ENCODE results near the gene C8G.

Gene C8G

DNA sequence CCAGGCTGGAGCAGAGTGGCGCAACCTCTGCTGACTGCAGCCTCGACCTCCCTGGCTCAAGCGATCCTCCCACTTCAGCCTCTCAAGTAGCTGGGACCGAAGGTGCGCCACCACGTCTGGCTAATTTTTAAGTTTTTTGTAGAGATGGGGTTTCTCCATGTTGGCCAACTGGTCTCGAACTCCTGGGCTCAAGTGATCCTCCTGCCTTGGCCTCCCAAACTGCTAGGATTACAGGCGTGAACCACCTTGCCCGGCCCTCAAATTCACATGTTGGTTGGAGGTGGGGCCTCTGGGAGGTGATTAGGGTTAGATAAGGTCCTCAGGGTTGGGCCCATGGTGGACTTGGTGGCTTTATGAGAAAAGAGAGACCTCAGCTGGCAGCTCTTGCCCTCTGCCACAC is 17.1 kb downstream of the C8G start:
- Histone ChIP-seq H3K9me3 (ENCODE audit: low read depth, low read length) (no peaks in the 10 kb centered on the region), H3K4me3 (no peak overlapping the region), H3K36me3 (ENCODE audit: insufficient read depth, low read length) (no peaks in the 10 kb centered on the region), H3K27ac (no peak overlapping the region), H3K9ac (ENCODE audit: insufficient read length) (no peak overlapping the region)
- TF ChIP-seq FOXP2 (optimal IDR thresholded peaks at IDR 0.05; ENCODE audit: control extremely low read depth, extremely low read length, insufficient read depth), result no peak
- no peak for TF ChIP-seq POLR2AphosphoS5 (IDR thresholded peaks at IDR 0.05; ENCODE audit: borderline replicate concordance, low read depth, low read length)
- no peak for TF ChIP-seq EZH2 (IDR thresholded peaks at IDR 0.05)
- DNase-seq (ENCODE audit: low read depth, low spot score), result no peak

DNA sequence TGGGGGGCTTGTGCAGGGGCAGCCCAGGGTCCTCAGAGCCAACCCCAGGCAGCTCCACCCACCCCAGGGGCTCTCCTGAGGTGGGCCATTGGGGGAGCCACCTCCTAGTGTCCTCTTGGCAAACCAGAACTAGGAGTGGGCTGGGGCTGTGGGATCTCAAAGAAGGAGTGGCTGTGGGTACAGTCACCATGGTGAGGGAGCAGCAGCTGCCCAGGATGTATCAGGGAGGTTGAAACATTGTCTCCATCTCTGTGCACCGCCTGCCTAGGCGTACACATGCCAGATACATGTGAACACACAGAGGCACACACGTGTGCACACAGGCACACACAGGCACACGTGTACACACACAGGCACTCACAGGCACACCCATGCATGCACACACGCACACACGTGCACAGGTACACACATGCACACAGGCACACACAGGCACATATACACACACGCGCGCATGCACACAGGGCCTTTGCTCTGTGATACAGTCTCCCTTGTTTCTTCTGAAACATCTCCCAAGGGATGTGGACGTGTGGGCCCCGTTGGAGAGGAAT is 17.7 kb downstream of the C8G start:
- TF ChIP-seq FOXP2 (optimal IDR thresholded peaks at IDR 0.05; ENCODE audit: control extremely low read depth, extremely low read length, insufficient read depth), result no peak
- TF ChIP-seq POLR2AphosphoS5 (IDR thresholded peaks at IDR 0.05; ENCODE audit: borderline replicate concordance, low read depth, low read length), result no peak
- TF ChIP-seq EZH2 (IDR thresholded peaks at IDR 0.05), result no peak
- no peak overlapping the region for H3K4me3 ChIP-seq
- no peaks in the 10 kb centered on the region for H3K9me3 ChIP-seq (ENCODE audit: low read depth, low read length)
- no peaks in the 10 kb centered on the region for H3K36me3 ChIP-seq (ENCODE audit: insufficient read depth, low read length)
- H3K27ac ChIP-seq, result no peak overlapping the region
- DNase-seq (ENCODE audit: low read depth, low spot score), result no peak
- H3K9ac ChIP-seq (ENCODE audit: insufficient read length), result no peak overlapping the region

DNA sequence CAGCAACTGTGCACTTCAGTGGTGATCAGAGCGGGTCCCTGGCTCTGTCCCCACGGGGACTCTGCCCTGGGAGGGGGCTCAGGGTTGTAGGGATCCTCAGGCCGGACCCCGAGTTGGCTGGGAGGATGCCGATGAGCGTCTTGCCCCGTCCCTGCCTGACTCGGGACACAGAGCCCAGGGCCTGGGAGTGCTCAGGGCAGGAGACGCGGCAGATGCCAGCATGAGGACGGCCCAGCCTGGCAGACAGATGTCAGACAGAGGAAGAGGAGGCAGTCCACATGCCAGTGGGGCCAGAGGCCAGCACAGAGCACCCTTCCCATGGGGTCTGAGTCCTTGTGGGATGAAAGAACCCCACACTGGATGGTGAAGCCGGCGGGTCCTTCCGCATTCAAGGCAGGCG is 18.3 kb downstream of the C8G start:
- H3K4me3 ChIP-seq, result no peak overlapping the region
- H3K36me3 ChIP-seq (ENCODE audit: insufficient read depth, low read length), result no peaks in the 10 kb centered on the region
- H3K27ac ChIP-seq, result no peak overlapping the region
- no peaks in the 10 kb centered on the region for H3K9me3 ChIP-seq (ENCODE audit: low read depth, low read length)
- no peak for DNase-seq (ENCODE audit: low read depth, low spot score)
- no peak overlapping the region for H3K9ac ChIP-seq (ENCODE audit: insufficient read length)
- TF ChIP-seq EZH2 (IDR thresholded peaks at IDR 0.05) (no peak), POLR2AphosphoS5 (IDR thresholded peaks at IDR 0.05; ENCODE audit: borderline replicate concordance, low read depth, low read length) (no peak), FOXP2 (optimal IDR thresholded peaks at IDR 0.05; ENCODE audit: control extremely low read depth, extremely low read length, insufficient read depth) (no peak)

DNA sequence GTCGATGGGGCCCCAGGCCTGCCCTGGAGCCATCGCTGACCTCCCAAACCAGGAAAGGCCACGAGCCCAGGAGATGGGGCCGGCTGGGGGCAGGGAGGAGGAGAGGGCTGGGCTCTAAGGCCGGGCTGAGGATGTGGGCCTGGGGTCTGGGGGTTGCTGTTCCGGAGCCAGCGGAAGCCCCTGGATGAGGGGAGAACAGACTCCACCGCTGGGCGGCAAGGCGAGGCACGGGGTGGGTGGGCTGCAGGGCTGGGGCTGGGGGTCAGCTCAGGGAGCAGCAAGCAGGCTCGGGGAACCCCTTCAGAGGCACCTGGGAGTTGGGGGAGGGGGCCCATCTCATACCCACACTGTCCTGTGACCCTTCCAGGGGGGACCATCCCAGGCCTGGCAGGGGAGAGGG is 18.7 kb downstream of the C8G start:
- no peak overlapping the region for H3K4me3 ChIP-seq
- no peak overlapping the region for H3K27ac ChIP-seq
- TF ChIP-seq POLR2AphosphoS5 (IDR thresholded peaks at IDR 0.05; ENCODE audit: borderline replicate concordance, low read depth, low read length) (no peak), FOXP2 (optimal IDR thresholded peaks at IDR 0.05; ENCODE audit: control extremely low read depth, extremely low read length, insufficient read depth) (no peak), EZH2 (IDR thresholded peaks at IDR 0.05) (no peak)
- no peaks in the 10 kb centered on the region for H3K9me3 ChIP-seq (ENCODE audit: low read depth, low read length)
- DNase-seq (ENCODE audit: low read depth, low spot score), result no peak
- no peak overlapping the region for H3K9ac ChIP-seq (ENCODE audit: insufficient read length)
- no peaks in the 10 kb centered on the region for H3K36me3 ChIP-seq (ENCODE audit: insufficient read depth, low read length)

DNA sequence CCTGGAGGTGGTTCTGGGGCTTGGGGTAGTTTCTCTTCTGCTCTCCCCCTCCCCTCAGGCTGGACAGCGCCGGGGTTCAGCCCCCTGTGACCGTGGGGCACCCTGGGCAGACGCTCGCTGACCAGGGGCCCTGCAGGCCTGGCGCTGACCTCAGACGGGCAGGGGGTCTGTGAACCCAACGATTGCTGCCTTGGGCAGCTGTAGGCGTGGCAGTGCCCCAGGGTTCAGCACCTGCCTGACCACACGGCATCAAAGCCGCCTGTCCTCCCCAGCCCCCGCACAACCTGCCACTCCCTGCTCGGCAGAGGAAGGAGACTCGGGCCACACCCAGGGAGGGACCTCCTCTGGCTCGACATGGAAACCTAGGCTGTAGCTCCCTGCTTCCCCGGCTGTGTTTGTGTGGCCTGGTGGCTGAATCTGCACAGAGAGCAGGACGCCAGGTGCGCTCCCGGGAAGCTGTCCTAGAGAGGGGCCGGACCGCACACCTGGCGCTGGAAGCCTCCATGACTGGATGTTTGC is 19.2 kb downstream of the C8G start:
- no peaks in the 10 kb centered on the region for H3K9me3 ChIP-seq (ENCODE audit: low read depth, low read length)
- no peak for DNase-seq (ENCODE audit: low read depth, low spot score)
- TF ChIP-seq POLR2AphosphoS5 (IDR thresholded peaks at IDR 0.05; ENCODE audit: borderline replicate concordance, low read depth, low read length) (no peak), EZH2 (IDR thresholded peaks at IDR 0.05) (no peak), FOXP2 (optimal IDR thresholded peaks at IDR 0.05; ENCODE audit: control extremely low read depth, extremely low read length, insufficient read depth) (no peak)
- H3K36me3 ChIP-seq (ENCODE audit: insufficient read depth, low read length), result no peaks in the 10 kb centered on the region
- no peak overlapping the region for H3K9ac ChIP-seq (ENCODE audit: insufficient read length)
- H3K27ac ChIP-seq, result no peak overlapping the region
- H3K4me3 ChIP-seq, result no peak overlapping the region

DNA sequence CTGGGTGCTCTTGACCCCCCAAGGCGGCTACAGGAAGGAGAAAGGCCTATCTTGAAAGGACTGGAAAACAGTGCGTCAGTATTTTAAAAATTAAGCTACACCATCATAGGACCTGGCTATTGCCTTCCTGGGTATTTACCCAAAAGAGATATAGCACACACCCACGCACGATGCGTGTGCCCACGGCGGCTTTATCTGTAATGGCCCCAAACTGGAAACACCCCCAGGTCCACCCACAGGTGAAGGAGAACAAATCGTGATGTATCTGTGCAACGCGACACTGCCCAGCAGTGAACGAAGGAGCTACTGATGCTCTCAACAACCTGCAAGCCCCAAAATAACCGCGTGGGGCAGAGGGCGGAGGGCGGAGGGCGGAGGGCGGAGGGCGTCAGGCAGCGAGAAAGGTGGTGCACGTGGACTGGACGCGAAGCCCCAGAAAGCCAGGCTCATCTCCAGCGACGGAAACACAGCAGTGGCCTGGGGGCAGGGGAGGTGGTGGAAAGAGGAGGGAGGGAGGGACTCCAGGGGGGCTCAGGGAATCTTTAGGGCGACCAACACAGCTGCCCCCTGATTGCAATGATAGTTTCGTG is 19.9 kb downstream of the C8G start:
- Histone ChIP-seq H3K27ac (no peak overlapping the region), H3K9ac (ENCODE audit: insufficient read length) (no peak overlapping the region), H3K4me3 (no peak overlapping the region), H3K36me3 (ENCODE audit: insufficient read depth, low read length) (no peaks in the 10 kb centered on the region), H3K9me3 (ENCODE audit: low read depth, low read length) (no peaks in the 10 kb centered on the region)
- DNase-seq (ENCODE audit: low read depth, low spot score), result no peak
- TF ChIP-seq FOXP2 (optimal IDR thresholded peaks at IDR 0.05; ENCODE audit: control extremely low read depth, extremely low read length, insufficient read depth) (no peak), POLR2AphosphoS5 (IDR thresholded peaks at IDR 0.05; ENCODE audit: borderline replicate concordance, low read depth, low read length) (no peak), EZH2 (IDR thresholded peaks at IDR 0.05) (no peak)

DNA sequence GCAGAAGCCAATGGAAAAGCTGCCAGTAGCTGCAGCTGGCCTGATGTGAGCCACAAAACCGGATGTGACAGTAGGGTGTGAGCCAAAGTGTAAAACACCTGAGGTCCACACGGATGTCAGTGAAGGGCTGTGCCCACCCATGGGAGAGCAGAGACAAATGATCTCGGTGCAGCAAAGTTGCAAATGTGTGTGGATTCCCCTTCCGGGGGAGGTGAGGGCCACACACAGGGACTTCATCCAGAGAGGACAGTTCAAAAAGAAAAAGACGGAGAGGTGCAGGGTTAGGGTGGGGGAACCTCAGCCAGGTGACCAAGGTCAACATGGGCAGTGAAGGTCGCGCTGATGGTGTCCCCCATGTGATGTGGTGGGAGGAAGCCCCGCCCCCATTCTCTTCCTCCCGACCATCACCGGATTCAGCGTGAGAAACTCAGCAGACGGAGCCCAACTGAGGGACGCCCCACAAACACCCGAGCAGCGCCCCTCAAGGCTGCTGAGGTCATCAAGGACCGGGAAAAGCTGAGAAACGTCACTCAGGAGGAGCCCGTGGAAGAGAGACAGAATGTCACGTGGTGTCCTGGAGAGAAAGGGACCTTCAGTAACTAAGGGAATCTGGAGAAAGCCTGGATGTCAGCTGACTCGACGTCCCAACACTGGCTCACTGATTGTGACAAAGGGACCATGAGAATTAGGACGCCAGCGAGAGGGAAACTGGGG is 20.9 kb downstream of the C8G start:
- Histone ChIP-seq H3K9ac (ENCODE audit: insufficient read length) (no peak overlapping the region), H3K27ac (no peak overlapping the region), H3K36me3 (ENCODE audit: insufficient read depth, low read length) (no peaks in the 10 kb centered on the region), H3K4me3 (no peak overlapping the region), H3K9me3 (ENCODE audit: low read depth, low read length) (no peaks in the 10 kb centered on the region)
- TF ChIP-seq POLR2AphosphoS5 (IDR thresholded peaks at IDR 0.05; ENCODE audit: borderline replicate concordance, low read depth, low read length), result no peak
- TF ChIP-seq FOXP2 (optimal IDR thresholded peaks at IDR 0.05; ENCODE audit: control extremely low read depth, extremely low read length, insufficient read depth), result no peak
- TF ChIP-seq EZH2 (IDR thresholded peaks at IDR 0.05), result no peak
- no peak for DNase-seq (ENCODE audit: low read depth, low spot score)

DNA sequence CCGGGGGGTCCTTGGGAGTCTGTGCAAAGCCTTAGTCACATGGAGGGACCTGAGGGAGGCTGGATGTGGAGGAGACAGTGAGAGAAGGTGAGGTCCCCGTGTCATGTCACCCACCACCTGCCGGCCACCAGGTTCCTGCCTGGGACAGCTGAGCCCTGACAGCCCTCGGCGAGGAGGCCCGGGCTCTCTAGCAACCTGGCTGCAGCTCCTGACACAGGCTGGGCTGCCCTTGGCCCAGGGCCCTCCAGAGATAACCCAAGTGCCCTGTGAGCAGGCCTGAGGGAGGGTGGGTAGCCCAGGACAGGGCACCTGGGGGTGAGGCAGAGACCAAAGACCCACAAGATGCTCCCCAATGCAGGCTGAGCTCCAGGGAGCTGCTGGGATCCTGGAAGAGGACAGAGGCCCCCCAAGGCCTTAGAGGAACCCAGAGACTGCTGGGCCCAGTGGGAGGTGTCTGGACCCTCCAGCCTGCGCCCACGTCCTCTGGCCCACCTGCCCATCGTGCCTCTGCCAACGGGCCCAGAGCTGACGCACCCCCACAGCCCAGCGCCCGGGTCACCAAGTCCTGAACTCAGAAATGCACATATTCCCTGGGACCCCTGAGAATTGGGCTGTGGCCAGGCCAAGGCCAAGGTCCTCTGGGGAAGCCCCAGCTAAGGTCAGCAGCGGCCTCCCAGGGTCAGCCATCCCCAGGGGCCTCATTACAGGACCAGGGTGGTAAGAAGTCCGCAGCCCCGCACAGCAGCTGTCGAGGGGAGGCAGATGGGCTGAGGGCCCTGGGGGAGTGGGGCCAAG is 23.5 kb downstream of the C8G start:
- Histone ChIP-seq H3K27ac (no peak overlapping the region), H3K4me3 (no peak overlapping the region), H3K9ac (ENCODE audit: insufficient read length) (no peak overlapping the region), H3K9me3 (ENCODE audit: low read depth, low read length) (no peaks in the 10 kb centered on the region), H3K36me3 (ENCODE audit: insufficient read depth, low read length) (no peaks in the 10 kb centered on the region)
- no peak for TF ChIP-seq POLR2AphosphoS5 (IDR thresholded peaks at IDR 0.05; ENCODE audit: borderline replicate concordance, low read depth, low read length)
- no peak for TF ChIP-seq FOXP2 (optimal IDR thresholded peaks at IDR 0.05; ENCODE audit: control extremely low read depth, extremely low read length, insufficient read depth)
- no peak for TF ChIP-seq EZH2 (IDR thresholded peaks at IDR 0.05)
- no peak for DNase-seq (ENCODE audit: low read depth, low spot score)

Measured in SK-N-MC (cell line).